Type B pancreatic cell (in vitro differentiated cells): ENCODE results near the gene SGPL1. TPM values are rescaled to one million over a fixed set of nuclear protein-coding genes. Genes with fewer than 3 reads are reported as not detected.

Source experiments
- DNase-seq: peaks from one replicate; pipeline ENCODE4 v3.0.0; 2021; ENCODE audit warnings: mixed read lengths; ENCODE audit not compliant: unreplicated experiment; ENCODE audit errors: extremely low spot score
- H3K27ac Mint-ChIP-seq: 2 replicates; pipeline ENCODE4 v1.8.0; 2021; ENCODE audit warnings: mild to moderate bottlenecking, mixed read lengths
- H3K27me3 Mint-ChIP-seq: 2 replicates; pipeline ENCODE4 v1.8.0; 2021; ENCODE audit warnings: mixed read lengths
- H3K36me3 Mint-ChIP-seq: 2 replicates; pipeline ENCODE4 v1.8.0; 2021; ENCODE audit warnings: mixed read lengths
- H3K4me1 Mint-ChIP-seq: one replicate; pipeline ENCODE4 v1.8.0; 2021; ENCODE audit warnings: mixed read lengths; ENCODE audit not compliant: unreplicated experiment
- H3K4me3 Mint-ChIP-seq: 2 replicates; pipeline ENCODE4 v1.8.0; 2021; ENCODE audit warnings: mild to moderate bottlenecking, mixed read lengths
- H3K9me3 Mint-ChIP-seq: 2 replicates; pipeline ENCODE4 v1.8.0; 2021; ENCODE audit warnings: mixed read lengths
- total RNA-seq: library from RNA; stranded (reverse); gene quantifications from 2 replicates; pipeline ENCODE4 v1.2.1, GENCODE V29; 2021; ENCODE audit warnings: low replicate concordance
- TF ChIP-seq, protein P1 (sequence below): fragments of 200-600 bp; sonication (generic); conservative IDR thresholded peaks from 2 replicates; pipeline ENCODE4 v1.5.0; 2021; ENCODE audit warnings: antibody characterized with exemption, mild to moderate bottlenecking

Gene SGPL1
- total RNA-seq, 1 donor from 2014 or later = 70.5 TPM

GRCh38 chr10:70906031-70906783 is 90.5 kb downstream of the SGPL1 start:
- DNase-seq = no peak
- Mint-ChIP-seq H3K9me3 (no peaks in the 10 kb centered on the region), H3K27ac (no peak overlapping the region), H3K27me3 (peaks cover 8% of the 10 kb centered on the region), H3K4me1 (peaks cover 14% of the 10 kb centered on the region), H3K36me3 (no peaks in the 10 kb centered on the region), H3K4me3 (no peak overlapping the region)
- TF ChIP-seq, protein P1, sequence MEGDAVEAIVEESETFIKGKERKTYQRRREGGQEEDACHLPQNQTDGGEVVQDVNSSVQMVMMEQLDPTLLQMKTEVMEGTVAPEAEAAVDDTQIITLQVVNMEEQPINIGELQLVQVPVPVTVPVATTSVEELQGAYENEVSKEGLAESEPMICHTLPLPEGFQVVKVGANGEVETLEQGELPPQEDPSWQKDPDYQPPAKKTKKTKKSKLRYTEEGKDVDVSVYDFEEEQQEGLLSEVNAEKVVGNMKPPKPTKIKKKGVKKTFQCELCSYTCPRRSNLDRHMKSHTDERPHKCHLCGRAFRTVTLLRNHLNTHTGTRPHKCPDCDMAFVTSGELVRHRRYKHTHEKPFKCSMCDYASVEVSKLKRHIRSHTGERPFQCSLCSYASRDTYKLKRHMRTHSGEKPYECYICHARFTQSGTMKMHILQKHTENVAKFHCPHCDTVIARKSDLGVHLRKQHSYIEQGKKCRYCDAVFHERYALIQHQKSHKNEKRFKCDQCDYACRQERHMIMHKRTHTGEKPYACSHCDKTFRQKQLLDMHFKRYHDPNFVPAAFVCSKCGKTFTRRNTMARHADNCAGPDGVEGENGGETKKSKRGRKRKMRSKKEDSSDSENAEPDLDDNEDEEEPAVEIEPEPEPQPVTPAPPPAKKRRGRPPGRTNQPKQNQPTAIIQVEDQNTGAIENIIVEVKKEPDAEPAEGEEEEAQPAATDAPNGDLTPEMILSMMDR = no peak

DNA sequence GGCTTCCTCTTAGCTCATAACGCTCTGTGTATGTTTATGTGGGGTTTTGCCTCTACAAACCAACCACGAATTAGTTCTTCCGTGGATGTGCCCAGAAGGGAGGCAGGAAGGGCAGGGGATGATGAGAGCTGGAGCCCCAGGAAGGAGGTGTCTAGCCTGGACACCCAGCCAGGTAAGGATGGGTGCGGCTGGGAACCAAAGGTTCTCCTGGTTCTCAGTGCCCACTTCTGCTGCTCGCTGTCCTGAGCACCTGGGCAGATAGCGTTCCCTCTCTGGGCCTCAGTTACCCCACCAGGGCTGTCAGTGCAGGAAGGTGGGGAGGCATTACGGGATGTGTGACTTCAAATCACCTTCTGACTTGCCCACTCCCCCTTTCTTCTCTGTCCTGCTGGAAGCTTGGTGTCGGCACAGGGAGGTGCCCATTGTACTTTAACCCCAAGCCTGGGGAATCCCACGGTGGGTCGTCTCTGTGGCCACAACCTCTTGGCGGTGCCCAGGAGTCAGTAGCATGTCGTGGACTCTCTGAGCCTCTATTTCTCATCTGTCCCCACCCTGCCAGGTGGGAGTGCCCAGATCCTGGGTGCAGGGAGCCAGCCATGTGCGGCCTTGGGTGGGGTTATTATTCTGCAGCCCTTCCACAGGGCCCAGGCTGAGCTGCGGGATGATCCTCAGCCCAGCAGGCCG is 91.3 kb downstream of the SGPL1 start:
- Mint-ChIP-seq H3K36me3 (no peaks in the 10 kb centered on the region), H3K4me3 (no peak overlapping the region), H3K9me3 (no peaks in the 10 kb centered on the region), H3K27ac (no peak overlapping the region), H3K27me3 (peaks cover 7% of the 10 kb centered on the region), H3K4me1 (peaks cover 14% of the 10 kb centered on the region)
- TF ChIP-seq, protein P1 = no peak
- DNase-seq = no peak

GRCh38 chr10:70907637-70908405 is 92.1 kb downstream of the SGPL1 start:
- no peak for DNase-seq
- H3K27ac Mint-ChIP-seq = no peak overlapping the region
- H3K9me3 Mint-ChIP-seq = no peaks in the 10 kb centered on the region
- TF ChIP-seq, protein P1 = no peak
- no peak overlapping the region for H3K4me3 Mint-ChIP-seq
- peaks cover 7% of the 10 kb centered on the region for H3K27me3 Mint-ChIP-seq
- peaks cover 14% of the 10 kb centered on the region for H3K4me1 Mint-ChIP-seq
- H3K36me3 Mint-ChIP-seq = no peaks in the 10 kb centered on the region

GRCh38 chr10:70908406-70909296 is 92.9 kb downstream of the SGPL1 start:
- TF ChIP-seq, protein P1 = no peak
- DNase-seq = no peak
- Mint-ChIP-seq H3K4me1 (peaks cover 11% of the 10 kb centered on the region), H3K4me3 (no peak overlapping the region), H3K27me3 (peaks cover 11% of the 10 kb centered on the region), H3K9me3 (no peaks in the 10 kb centered on the region), H3K27ac (no peak overlapping the region), H3K36me3 (no peaks in the 10 kb centered on the region)

- Mint-ChIP-seq H3K4me1 (peaks cover 11% of the 10 kb centered on the region), H3K36me3 (no peaks in the 10 kb centered on the region), H3K27me3 (peaks cover 15% of the 10 kb centered on the region), H3K9me3 (no peaks in the 10 kb centered on the region), H3K4me3 (no peak overlapping the region), H3K27ac (no peak overlapping the region)
- DNase-seq = no peak
- TF ChIP-seq, protein P1 = no peak
Observed at GRCh38 chr10:70909326-70909935, 93.7 kb downstream of the SGPL1 start.
